RPMI7951 (cell line): ENCODE data around the gene KREMEN1. TPM values are rescaled to one million over a fixed set of nuclear protein-coding genes. Genes with fewer than 3 reads are reported as not detected.
"Not testable (repeated sequence)": the region's sequence is repeated elsewhere in the genome, so short reads cannot be mapped to it uniquely, and the experiment has no call there.

ENCODE experiments used
- DNase-seq: peaks from one replicate; pipeline ENCODE4 v3.0.0-alpha.2; 2012; ENCODE audit warnings: low read depth
- total RNA-seq: library from RNA; depleted of rRNA; stranded (reverse); fragments of >200 nt; shearing (Covaris generic); gene quantifications from 2 replicates; pipeline ENCODE4 v1.2.3, GENCODE V29; 2014

KREMEN1 gene
- total RNA-seq, 1 experiment from 2014 or later: 6.1 TPM

DNA sequence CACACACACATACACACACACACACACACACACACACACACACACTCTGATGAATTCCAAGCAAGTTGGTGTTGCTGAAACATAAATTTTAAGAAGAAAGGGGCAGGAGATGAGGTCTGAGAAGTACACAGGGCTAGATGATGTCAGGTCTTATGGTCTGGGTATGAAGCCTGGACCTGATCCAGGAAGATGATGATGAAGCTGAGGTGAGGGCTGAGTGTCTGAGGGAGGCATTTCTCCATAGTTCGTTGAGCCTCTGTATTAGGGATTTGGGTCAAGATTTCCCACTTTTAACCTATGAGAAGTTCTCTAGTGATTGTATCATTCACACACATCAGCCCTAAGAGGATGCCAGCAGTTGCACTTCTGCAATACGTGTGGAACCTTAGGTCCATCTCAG is 32.6 kb downstream of the KREMEN1 start:
- no peak for DNase-seq

DNA sequence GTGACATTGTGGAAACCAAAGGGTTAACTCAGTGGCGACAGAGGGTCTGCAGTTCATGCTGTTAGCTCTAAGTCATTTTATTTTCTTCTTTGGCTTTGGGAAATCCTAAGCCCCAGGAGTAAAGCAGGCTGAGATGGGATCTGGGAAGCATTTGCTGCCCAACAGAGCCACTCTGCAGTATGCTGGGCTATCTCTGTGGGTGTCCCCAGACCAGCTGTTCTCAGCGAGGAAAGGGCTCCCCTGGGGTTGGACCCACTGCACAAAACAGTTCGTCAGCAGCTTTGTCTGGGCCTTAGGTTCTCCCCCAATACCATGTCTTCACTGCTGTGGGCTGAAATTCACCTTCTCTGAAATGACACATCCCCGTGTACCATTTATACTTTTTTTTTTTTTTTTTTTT is 34.0 kb downstream of the KREMEN1 start:
- no peak for DNase-seq

DNA sequence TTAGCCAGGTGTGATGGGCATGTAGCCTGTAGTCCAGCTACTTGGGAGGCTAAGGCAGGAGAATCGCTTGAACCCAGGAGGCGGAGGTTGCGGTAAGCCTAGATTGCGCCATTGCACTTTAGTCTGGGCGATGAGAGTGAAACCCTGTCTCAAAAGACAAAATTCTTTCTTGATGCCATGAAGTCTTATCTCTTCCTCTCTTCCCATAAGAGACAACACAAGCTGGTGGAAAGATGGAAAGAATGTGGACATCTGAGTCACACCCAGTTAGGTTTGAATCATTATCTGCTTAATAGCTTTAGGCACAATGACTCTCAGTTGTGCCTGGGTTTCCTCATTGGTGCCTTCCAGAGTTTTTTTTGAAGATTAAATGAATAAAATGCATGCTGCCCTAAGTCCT is 35.3 kb downstream of the KREMEN1 start:
- DNase-seq: peak; percentile 93

DNA sequence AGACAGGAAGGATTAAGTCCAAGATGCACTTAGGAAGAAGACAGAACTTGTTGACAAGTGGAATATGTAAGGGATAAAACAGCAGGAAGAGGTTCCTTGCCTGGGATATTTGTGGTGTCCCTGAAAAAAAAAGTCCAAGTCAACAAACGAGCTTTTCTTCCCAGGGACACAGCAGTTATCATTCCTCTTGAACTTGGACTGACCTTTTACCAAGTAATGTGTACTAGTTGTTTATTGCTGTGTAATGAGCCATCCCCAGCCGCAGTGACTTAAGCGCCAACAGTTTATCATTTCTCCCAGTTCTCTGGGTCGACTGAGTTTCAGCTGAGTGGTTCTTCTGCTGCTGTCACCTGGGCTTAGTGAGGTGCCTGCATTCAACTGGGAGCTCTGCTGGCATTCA is 37.0 kb downstream of the KREMEN1 start:
- DNase-seq: peak; percentile 79

DNA sequence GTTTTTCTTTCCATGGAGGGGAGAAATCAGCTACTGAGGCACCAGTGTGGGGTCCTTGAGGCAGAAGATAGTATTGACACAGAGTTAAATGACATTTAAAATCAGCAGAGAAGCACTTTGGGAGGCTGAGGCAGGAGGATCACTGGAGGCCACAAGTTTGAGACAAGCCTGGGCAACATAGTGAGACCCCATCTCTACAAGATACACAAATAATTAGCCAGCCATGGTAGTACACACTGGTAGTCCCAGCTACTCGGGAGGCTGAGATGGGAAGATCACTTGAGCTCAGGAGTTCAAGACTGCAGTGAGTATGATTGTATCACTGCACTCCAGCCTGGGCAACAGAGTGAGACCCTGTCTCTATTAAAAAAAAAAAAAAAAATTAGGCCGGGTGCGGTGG is 38.1 kb downstream of the KREMEN1 start:
- DNase-seq: no peak

DNA sequence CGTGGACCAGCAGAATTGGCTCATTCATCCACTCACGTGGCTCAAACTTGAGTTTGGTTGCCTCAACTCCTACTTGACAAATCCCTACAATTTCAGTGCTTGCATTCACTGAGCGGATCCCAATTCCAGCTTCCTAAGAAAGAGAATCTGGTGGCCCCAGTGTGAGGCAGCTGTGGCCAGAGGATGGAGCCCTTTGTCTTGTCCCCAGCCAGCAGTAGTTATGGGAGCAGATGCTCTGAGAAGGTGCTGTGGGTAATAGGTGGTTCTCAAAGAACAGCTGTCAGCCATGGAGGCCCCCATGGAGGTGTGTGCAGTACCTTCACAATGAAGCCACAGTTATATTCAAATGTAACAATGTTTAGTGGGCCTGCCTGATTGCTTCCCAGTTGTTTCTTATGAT is 39.3 kb downstream of the KREMEN1 start:
- no peak for DNase-seq

DNA sequence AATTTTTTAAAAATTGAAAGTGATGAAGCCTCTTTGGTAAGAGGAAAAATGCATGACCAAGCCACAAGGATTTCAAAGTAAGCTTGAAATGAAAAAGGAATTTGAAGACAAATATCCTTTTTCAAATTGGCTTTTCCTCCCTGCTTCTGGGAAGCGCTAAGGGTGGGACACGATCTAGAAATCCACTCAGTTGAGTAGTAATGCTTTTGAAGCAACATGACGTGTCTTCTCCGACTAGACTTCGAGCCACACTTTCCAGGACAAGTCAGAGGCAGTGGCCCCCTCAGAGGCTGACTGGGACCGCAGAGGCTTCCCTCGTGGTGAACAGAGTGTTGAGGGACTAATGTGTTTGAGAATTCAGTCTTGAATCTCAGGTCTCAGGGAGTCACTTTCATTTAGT is 39.8 kb downstream of the KREMEN1 start:
- DNase-seq: no peak

DNA sequence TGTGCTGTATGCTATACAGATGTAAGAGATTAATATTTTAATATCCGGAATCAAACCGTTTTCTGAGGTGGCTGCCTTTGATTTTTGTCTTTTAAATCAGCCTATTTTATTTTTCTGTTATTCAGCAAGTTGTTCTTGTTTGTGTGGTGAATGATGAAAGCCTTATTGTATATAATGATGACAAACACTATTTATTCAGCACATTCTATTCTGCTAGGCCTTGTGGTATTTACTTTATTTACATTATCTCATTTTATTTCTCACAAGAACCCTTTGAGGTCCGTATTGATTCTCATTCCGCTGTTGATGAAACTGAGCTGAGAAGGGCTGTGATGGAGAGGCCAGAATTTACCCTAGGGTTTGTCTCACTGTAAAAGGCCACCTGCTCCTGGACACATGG is 40.5 kb downstream of the KREMEN1 start:
- no peak for DNase-seq

DNA sequence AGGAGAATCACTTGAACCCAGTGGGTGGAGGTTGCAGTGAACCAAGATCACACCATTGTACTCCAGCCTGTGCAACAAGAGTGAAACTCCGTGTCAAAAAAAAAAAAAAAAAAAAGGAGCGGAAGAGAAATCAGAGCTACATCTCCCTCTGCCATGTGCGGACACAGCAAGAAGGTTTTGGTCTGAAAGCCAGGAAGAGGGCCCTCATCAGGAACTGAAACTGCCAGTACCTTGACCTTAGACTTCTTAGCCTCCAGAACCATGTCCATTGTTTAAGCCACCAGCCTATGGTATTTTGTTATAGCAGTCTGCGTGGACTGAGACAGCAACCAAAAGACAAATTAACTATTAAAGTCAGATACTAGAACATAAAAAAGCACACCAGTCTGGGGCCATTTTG is 41.6 kb downstream of the KREMEN1 start:
- no peak for DNase-seq

DNA sequence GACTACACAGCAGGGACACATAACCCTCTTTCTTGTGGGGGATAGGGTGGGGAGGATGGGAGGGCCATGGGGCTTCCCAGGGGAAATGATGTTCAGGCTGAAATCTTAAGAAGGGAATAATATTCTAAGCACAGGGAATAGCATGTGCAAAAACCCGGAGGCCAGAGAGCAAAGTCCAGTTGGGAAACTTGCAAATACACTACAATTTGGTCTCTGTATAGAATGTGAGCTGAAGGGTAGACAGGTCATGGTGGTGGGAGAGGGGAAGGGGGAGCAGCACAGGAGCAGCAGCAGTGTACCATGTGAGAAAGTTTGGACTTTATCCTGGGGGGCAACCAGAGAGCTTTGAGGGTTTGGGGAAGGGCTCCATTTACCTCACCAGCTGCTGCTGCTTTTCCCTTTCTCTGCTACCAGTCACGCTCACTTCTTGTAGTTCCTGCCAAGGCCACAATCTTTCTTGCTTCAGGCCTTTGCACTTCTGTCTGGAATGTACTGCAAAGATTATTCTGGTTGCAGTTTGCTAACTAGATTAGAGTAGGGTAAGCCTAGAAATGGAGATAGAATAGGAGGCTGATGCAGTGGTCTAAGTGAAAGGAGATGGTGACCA is 43.0 kb downstream of the KREMEN1 start:
- peak; percentile 43 for DNase-seq

DNA sequence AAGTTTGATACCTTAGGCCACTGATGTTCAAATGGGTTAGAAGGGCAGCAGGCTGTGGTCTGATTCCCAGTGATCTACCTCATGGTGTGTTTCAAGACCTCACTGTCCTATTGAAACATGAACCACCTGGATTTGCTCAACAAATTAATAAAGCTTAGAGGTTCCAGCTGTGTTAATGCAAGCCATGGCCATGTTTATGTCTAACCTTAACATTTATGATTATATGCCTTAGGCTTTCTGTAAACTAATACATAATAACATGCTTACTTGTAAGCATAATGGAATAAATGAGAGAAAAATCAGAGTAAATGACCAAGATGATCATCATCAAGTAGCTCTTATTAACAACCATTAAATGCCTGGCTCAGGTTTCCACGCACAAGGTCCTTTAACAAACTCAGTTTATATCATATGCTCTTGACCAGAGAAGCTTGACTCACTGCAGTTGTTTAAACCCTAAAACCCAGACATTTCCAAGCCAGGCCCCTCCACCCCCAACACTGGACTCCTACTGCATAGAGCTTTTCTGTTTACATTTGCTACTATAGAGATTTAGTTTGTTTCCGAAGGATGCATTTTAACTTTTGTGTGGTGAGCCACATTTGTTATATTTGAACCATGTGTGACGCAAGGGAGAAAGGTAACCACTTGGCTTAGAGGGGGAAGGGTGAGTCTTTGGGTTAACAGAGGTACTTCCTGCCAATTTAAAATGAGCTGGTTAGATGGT is 43.7 kb downstream of the KREMEN1 start:
- DNase-seq: peak; percentile 20

DNA sequence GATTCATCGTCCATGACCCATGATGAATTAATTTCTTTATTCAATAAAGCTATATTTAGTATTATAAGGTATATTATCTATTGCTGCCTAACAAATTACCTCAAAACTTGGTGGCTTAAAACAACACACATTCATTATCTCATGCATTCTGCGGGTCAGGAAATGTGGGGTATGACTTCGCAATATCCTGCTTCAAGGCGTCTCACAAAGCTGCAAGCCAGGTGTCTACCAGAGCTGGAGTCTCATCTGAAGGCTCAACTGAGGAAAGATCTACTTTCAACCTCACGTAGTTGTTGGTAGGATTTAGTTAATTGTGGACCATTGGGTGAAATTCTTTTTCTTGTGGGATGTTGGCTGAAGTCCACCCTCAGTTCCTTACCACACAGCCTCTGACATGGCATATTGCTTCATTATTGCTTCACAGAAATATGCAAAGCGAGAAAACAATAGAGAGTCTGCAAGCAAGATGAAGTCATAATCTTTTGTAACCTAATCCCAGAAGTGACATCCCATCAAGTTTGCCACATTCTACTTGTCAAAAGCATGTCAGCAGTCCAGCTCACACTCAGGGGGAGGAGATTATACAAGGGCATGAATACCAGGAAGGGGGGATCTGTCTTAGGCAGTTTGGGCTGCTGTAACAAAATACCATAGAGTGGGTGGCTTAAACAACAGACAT is 45.1 kb downstream of the KREMEN1 start:
- DNase-seq: no peak

DNA sequence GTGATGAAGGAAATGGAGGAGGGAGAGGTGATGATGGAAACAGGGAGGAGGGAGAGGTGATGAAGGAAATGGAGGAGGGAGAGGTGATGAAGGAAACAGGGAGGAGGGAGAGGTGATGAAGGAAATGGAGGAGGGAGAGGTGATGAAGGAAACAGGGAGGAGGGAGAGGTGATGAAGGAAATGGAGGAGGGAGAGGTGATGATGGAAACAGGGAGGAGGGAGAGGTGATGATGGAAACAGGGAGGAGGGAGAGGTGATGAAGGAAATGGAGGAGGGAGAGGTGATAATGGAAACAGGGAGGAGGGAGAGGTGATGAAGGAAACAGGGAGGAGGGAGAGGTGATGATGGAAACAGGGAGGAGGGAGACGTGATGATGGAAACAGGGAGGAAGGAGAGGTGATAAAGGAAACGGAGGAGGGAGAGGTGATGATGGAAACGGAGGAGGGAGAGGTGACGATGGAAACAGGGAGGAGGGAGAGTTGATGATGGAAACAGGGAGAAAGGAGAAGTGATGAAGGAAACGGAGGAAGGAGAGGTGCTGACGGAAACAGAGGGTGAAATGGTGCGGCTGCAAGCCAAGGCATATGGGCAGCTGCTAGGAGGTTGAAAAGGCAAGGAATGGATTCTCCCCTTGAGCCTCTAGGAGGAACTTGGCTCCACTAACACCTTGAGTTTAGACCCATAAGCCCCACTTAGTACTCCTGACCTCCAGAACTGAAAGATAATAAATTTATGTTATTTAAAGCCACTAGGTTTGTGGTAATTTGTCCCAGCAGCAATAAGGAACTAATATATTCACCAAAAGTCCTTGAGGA is 47.5 kb downstream of the KREMEN1 start:
- DNase-seq: not testable (repeated sequence)

DNA sequence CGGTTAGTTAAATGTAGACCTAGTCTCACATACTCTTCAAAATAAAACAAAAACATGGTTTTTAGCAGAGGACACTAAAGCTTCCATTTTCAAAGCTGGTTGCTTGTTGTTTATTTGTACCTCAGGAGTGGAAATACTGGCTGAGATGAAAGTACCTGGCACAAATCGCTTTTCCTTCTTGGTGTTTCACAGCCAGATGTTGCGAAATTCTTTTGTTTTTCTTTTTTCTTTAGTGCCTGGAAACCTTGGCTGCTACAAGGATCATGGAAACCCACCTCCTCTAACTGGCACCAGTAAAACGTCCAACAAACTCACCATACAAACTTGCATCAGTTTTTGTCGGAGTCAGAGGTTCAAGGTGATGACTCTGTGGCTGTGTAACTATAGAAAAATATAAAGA is 48.3 kb downstream of the KREMEN1 start:
- DNase-seq: no peak

DNA sequence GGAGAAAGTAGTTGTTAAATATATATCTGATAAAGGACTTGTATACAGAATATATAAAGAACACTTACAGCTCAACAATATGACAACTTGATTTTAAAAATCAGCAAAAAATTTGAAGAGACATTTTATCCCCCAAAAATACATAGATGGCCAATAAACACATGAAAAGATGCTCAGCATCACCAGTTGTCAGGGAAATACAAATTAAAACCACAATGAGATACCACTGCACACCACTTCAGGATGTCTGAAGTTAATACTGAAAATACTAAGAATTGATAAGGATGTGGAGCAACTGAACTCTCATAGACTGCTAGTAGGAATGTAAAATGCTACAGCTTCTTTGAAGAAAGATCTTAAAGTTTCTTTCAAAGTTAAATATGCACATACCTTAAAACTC is 49.2 kb downstream of the KREMEN1 start:
- no peak for DNase-seq

DNA sequence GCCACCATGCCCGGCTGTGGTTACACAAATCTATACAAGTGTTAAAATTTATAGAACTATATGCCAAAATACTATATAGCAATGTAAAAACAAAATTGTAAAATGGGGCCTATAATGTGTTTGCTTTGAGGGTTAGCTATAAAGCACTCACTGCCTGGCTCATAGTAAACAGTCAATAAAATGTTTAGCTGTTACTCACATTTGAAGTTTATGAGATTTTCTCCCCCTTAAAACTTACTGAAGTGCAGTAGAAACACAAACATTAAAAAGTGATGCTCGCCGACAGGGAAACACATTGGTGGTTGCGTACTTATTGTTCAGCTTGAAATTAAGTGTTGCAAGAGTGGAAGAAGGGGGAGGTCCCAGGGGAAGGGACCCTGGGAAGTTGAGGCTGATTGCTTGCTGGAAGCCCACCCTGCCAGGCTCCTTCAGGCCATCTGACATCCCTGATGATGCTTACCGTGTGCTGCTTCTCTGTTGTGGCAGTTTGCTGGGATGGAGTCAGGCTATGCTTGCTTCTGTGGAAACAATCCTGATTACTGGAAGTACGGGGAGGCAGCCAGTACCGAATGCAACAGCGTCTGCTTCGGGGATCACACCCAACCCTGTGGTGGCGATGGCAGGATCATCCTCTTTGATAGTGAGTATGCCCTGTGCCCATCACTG is 52.1 kb downstream of the KREMEN1 start:
- DNase-seq: no peak

DNA sequence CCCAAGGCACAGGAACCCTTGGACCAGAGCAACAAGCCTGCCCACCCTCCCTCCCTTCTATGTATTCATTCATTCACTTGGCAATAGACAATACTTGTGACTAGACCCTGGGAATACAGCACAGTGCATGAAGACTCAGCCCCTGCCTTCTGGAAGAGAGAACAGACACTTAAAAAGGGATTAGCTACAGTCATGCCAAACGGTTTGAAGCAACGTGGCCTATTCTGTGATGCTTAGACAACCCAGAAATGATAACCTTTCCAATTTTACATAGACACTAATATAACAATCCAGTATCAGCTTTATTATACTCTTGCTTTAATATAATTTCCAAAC is 52.6 kb downstream of the KREMEN1 start:
- no peak for DNase-seq

DNA sequence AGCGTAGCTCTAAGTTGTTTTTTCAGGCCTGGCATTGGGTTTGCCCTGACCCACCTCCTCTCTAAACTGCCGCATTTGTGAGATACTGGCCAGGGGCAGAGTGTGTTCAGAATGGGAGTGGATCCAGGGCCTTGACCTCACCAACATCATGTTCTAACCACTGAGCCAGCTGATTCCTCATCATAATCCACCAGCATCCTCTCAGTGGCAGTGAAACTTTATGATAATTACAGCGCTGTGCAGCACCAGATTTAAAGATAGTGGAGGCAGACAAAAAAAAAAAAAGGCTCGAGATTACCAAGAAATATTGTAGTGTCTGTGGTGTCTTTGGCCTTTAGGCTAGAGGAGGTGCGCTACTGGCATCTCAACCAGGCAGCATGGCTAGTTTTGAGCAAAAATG is 53.0 kb downstream of the KREMEN1 start:
- DNase-seq: no peak

DNA sequence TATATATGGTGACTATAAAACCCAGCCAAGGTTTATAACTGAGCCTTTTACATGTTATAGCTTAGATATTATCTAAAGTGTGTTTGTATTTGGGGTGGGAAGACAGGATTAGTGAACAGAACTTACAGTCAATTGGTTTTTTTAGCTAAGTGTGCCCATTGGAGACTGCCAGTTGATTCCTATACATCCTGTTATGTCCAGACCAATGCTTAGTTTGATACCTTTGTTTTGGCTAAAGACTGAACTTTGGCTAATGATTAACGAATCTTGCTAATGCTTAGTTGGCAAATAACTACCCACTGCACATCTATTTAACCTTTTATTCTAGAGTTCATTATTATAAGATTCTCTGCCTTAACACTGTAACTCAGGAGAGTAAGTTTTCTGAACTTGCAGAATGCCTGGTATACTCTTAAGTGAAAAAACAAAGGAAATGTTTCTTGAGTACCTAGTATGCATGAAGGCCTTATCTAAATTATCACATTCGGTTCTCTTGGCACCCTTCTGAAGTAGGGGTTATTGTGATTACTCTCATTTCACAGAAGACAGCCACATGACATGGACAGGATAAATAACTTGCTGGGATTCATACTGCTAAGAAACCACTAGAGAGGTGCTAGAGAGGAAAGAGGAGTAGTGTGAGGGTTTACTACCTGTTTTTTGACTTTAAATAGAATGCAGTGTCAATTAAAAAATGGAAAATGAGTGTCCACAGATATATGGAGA is 54.0 kb downstream of the KREMEN1 start:
- no peak for DNase-seq

DNA sequence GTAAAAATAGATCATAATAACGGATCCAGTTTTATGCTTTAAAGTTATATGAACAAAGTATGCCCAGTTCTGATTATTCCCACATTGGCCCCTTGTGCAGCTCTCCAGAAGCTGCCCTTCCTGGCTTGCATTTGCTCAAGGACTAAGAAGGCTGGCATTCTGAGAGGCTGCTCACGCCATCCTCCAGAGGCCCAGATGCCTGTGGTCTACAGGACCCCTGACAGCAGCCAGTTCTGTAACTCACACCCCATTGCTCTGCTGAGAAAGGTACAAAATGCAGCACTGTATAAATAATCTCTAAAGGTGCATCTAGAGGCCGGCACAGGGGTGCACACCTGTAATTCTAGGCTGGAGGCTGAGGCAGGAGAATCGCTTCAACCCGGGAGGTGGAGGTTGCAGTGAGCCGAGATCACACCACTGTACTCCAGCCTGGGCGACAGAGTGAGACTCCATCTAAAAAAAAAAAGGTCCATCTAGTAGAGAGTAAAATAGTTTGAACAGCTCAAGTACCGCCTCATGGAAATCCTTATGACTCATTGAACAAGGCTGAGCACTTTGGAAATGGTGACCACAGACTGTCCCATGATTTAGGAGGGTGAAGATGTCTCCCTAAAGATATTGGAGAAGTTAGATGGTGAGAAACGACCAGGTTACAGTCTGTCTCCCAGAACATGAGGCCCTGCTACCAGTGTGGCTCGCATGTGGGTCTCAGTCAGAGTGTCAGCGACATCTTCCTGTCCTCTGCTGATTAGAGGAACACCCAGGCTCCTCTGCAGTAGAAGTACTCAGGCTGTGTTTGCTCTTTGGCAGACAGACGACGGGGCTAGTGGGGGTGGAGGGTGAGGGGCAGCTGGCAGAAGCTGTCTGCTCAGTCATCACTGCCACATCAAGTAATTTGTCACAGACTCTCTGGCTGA is 56.3 kb downstream of the KREMEN1 start:
- peak; percentile 74 for DNase-seq
